Forelimb muscle (tissue), 1 donor: ENCODE data around the gene LYPD6. TPM values are rescaled to one million over a fixed set of nuclear protein-coding genes. Genes with fewer than 3 reads are reported as not detected.
"Not testable (repeated sequence)": the region's sequence is repeated elsewhere in the genome, so short reads cannot be mapped to it uniquely, and the experiment has no call there.

Source experiments
- DNase-seq: peaks from one replicate; pipeline ENCODE4 v3.0.0-alpha.2; 2013; ENCODE audit warnings: low read depth
- polyA plus RNA-seq: library from polyadenylated mRNA; unstranded; fragments of 120-200 nt; gene quantifications from one replicate; pipeline ENCODE4 v1.2.1, GENCODE V29; 2013; ENCODE audit not compliant: insufficient read length

Gene LYPD6, protein sequence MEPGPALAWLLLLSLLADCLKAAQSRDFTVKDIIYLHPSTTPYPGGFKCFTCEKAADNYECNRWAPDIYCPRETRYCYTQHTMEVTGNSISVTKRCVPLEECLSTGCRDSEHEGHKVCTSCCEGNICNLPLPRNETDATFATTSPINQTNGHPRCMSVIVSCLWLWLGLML
- polyA plus RNA-seq, result 2.3 TPM

DNA sequence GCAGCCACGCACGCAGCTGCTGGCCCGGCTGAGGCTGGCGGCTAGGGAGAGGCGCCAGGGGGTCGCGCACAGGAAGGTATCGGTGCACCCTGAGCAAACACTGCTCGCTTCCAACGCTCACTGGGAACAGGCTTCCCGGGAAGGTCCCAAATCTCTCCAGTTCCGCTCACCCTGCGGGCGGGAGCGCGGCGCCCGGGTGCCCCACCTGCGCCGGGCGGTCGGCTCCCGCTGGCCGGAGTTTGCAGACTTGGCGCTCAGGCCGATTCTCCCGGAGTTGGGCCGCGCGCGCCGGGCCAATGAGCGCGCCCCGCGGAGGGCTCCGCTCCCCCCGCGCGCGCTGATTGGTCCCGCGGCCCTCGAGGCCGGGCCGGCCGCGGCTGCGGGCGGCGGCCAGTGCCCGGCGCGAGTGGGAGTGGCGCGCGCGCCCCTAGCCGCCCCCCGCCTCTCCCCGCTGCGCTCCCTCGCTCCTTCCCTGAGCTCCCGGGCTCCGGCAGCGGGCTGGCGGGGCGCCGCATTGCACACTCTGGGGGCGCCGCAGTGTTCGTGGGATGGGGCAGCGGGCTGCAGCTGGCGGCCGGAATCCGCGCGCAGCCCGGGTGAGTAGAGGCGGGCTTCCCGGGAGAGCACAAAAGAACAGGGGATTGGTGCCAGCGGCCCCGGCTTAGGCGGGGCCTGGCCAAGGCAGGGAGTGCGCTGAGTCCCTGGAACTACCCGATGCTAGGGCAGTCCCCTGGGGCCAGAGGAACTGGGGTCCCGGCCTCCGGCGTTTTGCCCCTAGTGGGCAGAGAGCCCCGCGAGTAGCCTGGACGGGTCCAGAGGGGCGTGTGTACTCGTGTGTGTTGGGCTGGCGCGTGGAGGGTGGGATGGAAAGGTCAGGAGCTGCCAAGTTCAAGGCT lies at the start of gene LYPD6:
LYPD6 (plus strand) TSS at position 461 of the 896 bp plus-strand sequence. CDS start 107,122 bp downstream, outside the sequence.
- DNase-seq, result peak; percentile 26

DNA sequence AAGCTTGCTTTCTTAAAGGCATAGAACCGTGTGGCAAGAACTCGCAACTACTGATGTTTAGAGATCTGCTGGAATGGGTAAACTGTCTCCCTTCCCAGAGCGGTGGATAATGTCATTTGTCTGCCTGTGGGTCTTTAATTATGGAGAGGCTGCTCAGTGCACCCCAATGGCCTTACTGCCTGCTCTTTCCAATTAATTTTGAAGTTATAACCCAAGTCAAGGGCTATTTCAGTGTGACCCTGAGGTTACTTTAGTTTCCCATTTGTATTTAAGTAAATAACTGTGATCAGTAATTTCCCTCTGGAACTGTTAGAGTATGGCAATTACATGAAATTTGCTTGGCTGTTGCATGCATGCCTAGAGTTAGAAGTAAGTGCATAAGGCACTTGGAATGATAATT lies 48.9 kb upstream of the LYPD6 start:
- DNase-seq, result no peak

DNA sequence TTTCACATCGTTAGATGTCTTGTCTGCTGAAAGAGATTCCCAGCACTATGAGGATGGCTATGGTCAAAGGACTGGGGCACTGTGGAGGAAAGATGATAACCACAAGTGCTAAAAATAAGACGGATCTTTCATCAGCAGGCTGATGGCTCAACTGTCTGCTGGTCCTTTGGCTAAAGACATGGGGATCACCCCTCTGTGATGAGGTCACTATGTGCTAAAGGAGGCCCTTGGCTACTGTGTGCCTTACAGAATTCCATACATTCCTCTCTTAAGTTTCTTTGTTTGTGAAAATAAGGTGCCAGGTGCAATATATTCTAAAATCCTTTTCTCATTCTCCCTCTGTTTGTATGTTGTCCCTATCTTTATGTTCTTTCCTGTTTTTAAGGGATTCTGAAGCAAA lies 39.7 kb upstream of the LYPD6 start:
- DNase-seq, result no peak

DNA sequence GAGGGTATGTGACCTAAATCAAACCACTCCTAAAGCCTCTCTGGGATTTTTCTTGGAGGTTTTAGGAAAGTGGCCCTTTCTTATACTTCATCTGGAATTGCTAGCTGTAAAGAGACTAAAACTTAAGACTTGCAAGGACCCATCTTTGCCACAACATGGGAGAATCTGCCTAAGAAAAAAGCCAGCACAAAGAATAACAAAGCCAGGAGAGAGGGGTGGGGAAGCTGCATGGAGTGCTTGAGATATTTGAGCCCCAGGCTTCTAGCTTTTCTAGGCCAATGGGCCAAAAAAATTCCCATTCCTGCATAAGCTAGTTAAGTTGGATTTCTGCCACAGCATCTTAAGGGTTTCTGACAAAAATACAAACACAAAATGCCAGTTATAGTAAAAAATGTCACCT lies 38.5 kb upstream of the LYPD6 start:
- DNase-seq, result no peak

DNA sequence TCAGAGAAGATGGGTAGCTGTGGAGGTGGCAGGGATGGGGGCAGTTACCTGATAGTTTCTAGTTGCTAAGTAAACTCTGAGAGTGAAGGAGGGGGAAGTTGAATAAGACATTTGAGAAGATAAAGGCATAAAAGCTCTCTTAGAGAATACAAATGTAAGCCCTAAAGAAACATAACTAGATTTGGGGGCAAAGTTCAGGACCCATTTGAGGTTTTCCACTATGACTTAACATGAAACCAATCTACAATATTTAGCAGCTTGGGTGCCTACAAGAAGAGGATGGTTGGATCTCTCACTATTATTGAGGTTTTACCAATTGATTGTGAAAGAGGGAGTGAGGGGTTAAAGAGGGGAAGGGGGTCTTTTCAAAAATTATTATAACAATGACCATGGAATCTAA lies 34.4 kb upstream of the LYPD6 start:
- DNase-seq, result no peak

DNA sequence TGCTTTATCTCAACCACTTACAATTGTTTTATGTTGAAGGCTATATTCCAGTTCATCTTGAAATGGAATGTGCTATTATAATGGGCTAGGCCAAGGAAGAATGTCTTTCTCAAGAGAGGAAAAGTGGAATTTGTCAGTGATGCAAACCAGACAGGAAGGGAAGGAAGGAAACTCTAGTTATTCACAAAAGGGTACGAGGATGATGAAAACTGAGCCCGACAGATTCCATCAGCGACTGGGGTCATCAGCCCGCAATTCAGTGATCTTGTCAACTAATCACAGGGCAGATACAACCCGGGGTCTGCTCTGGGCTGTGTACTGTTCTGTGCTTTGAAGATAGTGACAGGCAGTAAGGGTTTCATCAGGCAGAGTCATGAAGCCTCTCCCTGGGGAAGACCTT lies 23.4 kb upstream of the LYPD6 start:
- DNase-seq, result no peak

DNA sequence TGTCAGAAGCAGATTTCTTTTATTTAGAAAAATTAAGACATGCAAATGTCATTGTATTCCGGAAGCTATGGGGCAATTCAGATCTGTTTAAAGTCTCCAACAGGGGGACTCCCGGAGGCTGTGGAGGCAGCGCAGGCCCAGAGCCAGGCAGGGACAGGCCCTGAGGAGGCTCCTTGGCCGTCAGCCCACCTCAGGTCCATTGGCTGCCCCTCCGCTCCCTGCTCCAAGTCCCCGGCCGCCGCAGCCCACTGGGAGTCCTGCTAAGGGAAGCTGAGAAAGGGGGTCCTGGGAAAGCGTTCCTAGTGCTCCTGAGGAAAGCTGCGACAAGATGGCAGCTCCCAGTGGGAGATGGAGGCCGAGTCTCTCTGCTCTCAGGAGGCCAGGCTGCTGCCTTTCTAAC lies 20.0 kb upstream of the LYPD6 start:
- DNase-seq, result no peak

DNA sequence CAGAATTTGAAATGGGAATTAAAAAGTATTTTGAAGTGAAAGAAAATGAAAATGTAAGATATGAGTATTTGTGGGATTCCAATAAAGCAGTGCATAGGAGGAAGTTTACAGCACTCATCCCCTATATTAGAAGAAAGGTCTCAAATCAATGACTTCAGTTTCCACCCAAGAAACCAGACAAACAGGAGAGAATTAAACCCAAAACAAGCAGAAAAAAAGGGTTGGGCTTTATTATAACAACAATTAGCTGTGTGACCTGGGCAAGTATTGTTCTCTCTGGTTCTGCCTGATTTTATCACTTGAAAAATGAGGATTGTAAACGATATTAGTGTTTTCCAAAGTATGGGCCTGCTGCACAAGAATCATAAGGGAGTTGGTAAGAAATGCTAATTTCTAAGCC lies 18.3 kb upstream of the LYPD6 start:
- DNase-seq, result no peak

DNA sequence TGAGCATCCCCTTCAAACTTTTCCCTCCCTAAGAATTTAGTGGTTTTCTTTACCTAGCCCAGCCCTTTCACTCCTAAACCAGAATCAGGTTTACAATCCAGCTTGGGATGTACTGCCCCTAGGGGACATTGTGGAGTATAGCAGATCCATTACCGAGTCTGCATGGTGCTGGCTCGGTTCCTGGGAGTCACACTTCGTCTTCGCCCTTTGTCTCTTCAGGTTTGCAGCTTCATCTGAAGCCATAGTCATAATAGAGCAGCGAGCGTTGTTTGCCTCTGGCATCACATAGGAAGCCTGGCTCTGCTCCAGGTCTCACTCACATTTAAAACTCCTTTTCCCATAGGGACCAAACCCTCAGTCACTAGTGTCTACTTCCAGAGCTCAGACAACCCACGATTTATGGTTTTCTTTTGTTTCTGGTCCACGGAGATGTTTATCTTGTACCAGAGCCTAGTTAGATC lies 16.8 kb upstream of the LYPD6 start:
- DNase-seq, result no peak

DNA sequence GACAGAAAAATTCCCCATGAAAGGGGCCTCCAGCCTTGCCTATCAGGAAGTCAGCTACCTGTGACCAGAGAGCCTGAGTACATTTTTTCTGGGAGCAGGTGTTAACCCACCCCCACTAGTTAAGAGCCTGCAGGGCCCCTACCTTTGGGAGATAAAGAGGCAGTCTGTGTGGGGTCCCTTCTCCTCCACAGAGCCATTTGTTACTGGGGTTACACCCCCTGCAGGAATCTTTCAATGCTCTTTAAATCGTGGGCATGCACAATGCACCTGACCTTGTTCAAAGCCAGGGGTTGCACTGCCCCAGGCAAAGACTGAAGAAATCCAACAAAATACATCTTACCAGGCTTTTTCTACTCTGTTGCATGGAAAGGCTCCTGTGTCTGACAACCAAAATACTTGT lies 15.7 kb upstream of the LYPD6 start:
- no peak for DNase-seq

DNA sequence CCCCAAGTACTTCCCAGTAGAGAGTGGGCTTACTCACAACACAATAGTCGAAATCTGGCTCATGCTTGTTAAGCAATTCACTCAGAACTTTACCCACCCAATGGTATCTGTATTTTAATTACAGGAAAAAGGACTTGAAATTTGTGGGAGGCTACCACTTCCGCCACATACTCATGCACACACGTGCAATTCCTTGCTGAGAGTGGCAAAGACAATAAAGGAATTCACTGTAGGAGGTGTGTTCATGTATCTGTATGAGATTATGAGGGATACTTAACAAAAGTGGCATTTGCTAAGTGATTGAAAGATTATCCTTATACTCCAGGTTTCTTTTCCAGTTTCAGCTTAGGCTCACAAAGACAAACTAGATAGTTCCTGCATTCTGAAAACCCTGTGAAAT lies 14.9 kb upstream of the LYPD6 start:
- no peak for DNase-seq

DNA sequence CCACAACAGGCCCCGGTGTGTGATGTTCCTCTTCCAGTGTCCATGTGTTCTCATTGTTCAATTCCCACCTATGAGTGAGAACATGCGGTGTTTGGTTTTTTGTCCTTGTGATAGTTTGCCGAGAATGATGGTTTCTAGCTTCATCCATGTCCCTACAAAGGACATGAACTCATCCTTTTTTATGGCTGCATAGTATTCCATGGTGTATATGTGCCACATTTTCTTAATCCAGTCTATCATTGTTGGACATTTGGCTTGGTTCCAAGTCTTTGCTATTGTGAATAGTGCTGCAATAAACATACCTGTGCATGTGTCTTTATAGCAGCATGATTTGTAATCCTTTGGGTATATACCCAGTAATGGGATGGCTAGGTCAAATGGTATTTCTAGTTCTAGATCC lies 11.8 kb upstream of the LYPD6 start:
- DNase-seq, result not testable (repeated sequence)

DNA sequence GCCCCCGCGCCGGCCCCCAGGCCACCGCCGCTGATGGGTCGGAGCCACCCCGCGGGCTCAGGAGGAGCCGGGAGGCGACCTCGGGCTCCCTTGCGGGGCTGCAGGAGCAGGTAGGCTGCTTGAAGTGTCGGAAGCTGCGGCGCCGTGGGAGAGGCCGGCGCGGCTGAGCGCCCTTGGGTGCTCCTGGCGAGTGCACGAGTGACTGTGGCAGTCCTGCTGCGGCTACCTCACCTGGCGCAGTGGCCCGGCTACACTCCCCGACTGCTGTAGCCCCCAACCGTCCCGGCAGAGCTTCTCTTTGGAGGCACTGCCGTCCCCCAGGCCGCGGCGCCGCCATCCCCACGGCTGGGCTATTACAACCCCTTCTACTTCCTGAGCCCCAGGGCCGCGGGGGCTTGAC lies 10.0 kb upstream of the LYPD6 start:
- DNase-seq, result no peak

DNA sequence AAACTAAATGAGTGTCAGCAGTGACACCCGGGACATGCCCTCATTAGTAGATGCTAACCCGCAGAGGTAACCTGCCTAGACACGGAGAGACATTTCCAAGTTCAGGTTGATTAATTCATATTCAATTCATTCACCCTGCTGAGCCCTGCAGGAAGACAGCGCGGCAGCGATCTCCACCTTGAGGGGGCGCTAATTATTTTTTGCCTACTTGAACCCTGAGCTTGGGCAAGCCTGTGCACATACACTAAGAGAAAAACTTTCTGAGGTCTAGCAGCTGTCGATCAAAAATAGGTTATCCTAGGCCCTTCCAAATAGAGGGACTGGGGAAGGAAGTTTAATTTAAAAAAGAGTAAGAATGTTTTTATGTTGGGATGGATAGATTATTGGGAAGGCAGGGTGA lies 1.3 kb upstream of the LYPD6 start:
- no peak for DNase-seq

DNA sequence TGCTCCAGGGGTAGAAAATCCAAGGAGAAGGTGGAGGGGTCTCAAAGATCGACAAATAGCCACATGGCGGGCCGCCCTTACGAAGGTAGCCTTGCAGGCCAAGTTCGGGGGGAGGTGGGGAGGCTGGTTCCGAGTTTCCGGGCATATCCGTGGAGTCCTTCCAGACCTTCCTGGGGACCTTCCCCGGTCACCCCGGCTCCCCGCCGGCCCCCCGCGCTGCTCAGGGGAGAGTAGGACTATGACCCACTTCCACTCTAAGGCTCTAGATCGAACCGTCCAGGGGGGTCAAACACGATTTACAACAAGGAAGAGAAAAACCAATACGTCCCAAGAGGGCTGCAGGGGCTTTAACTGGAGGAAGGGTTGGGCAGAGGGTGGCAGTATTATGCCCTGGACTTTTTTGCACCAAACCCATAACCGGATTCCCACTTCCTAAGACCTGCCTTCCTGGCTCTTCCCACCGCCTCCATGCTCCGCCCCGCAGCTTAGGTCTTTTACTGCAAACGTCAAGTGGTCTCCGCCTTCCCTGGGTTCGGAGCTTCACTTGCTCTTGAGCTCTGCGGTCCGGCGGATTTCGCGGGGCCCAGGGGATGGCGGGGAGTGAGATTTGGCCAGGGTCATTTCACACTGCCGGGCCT lies 779 bp upstream of the LYPD6 start:
- DNase-seq, result peak; percentile 19

DNA sequence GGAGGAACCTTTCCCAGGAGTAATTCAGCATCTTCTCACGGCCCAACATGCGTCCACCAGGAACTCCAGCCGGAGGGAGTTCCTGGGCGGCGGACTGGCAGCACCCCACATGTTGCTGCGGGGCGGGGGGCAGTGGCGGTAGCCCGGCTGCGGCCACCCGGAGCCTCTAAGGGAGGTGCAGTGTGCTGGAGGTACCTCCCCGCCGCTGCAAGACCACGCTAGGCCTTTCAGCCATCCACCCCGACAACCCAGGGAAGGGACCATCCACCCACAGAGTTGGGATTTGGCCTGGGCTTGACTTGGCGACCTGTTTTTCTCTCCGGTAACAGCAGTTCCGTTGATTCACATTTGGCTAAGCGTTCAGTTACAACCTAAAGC lies 625 bp downstream of the LYPD6 start:
- DNase-seq, result no peak

DNA sequence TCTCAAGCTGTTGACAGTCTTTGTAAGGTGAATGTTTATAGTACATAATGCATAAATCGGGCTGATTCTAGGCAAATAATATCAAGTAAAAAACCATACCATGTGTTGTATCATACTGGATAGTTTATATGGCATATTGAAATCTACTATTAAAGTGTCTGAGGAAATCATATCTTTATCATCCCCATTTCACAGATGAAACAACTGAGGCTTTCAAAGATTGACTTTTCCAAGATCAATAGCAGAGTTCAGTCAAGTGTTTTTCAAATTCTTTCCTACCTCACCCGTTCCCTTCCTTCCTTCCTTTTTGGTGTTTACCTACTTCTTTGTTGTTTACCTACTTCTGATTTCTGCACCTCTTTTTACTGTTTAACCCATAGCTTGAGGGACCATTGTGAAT lies 2.0 kb downstream of the LYPD6 start:
- DNase-seq, result no peak

DNA sequence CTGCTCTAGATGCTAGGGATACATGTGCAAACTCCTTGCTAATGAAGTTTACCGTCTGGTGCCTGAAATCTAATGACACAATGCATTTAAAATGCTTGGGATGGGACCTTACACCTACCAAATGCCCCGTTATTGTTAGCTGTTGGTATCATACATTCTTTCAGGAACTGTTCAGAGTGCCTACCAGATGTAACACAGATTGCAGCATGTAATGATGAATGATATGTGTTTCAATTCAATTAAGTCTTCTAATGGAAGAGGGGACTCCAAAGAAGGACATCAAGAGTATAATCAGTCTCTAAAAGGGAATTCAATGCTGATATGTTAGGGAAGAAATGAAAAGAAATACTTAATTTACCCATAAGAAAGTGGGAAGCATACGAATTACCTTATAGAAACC lies 3.2 kb downstream of the LYPD6 start:
- no peak for DNase-seq

DNA sequence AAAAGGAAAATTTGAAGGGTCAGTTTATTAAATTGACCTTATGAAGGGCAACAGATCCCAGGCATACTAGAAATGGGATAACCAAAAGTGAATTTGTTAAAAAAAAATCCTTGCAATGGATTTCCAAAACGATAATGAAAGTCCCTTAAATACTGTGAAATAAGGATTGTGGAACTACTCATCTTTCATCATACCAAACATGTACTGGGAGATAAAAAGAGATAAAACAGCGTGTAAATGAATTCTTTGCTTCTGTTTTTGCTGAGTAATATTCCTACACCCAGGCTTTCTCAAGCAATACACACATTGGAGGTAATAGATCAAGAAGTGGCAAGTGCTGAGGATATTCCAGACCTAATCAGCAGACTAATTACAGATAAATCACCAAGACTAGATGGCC lies 3.8 kb downstream of the LYPD6 start:
- DNase-seq, result no peak

DNA sequence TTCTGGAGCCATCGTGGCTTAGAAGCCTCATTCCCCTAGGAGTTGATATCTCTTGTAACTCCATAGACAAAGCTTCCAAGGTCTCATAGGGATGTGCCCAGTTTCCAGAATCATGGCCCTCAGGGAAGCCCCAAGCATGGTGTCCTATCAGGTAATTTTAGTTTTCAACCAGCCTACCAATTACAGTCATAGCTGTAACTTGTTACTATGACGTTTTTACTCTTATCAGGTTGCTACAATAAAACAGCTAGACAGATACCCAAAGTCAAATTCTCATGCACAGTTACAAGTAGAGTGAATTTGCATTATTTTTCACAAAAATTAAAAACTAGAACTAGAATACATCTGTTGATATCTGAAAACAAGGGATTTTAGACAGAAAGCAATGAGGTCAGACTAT lies 8.9 kb downstream of the LYPD6 start:
- no peak for DNase-seq

DNA sequence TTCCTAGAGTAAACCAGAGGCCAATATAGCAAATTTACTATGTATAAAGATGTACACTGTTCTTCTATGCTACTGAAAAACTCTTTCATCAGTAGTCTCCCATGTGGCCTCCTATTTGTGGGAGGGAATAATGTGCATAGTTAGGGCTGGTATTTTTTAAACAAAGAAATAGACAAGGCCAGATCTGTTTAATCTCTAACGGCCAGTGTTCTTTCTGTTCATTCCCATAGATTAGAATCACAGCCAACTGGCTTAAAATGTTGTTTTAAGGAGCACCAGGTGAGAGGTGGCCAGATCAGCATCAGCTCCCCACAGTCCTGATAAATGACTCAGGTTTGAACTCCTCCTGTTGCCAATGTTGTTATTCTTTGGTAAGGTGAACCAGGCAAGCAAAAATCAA lies 12.1 kb downstream of the LYPD6 start:
- DNase-seq, result no peak

DNA sequence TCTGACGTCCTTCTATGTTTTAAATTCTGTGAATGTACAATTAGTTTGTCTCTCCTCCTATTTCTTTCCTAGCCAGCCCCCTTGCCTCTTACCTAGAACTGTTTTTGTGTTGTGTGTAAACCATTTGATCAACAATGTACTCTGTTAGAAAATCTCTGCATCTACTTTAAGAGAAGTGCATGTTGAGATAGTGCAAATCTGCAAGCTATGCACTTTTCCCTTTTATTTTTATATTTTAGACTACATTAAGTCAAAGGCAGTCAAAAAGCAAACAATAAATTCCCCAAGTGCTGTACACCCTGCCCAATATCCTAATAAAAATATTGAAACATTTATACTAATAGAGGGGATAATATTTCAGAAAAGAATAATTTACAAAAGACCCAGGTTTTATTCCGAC lies 13.7 kb downstream of the LYPD6 start:
- no peak for DNase-seq

DNA sequence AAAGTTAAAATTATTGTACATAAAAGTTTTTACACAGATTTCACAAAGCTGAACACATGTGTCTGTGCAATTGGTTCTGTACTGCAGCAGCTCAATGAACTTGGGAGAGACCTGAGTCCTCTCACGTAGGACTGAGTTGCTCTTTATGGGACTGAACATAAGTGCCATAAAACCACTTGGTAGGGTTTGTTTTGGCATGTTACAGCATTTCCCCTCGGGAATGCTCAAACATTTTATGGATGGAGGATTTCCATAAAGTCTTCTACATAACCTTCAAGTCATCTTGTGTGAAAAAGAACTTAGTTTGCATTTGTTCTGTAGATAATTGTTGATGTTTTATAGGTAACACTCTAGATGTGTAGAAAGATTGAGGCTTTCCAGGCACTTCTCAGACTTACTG lies 15.9 kb downstream of the LYPD6 start:
- DNase-seq, result no peak
